Endothelial cell of umbilical vein (primary cell): ENCODE measurements around the gene SFMBT1. TPM values are rescaled to one million over a fixed set of nuclear protein-coding genes. Genes with fewer than 3 reads are reported as not detected.

ENCODE experiments used
- BruUV-seq: library from RNA; stranded (reverse); fragments of 400-500 nt; replicated peaks from 2 replicates; lab custom pipeline; 2021; lab: Mats Ljungman, UMichigan
- CTCF ChIA-PET: fragments of 300-600, 350-600 bp; sonication (Branson Sonifier 250); formaldehyde crosslinking; loops from one replicate; lab custom pipeline; 2021; ENCODE audit warnings: antibody characterized with exemption, inconsistent platforms; lab: Charles Lee
- POLR2A ChIA-PET: fragments of 300-600, 350-600 bp; sonication (Branson Sonifier 250); formaldehyde crosslinking; loops from one replicate; lab custom pipeline; 2021; ENCODE audit warnings: antibody characterized with exemption, inconsistent platforms; lab: Charles Lee
- DNase-seq: peaks from one replicate; pipeline ENCODE4 v3.0.0-alpha.2; 2011; ENCODE audit warnings: low read depth, low spot score
- FAIRE-seq: peaks from 2 replicates; lab custom pipeline; 2011; peaks lifted over from hg19 to GRCh38; lab: Jason Lieb, UNC
- H2AFZ ChIP-seq: 2 replicates; pipeline ENCODE4 v1.6.0; 2012; ENCODE audit warnings: low read depth, low read length, control low read depth, inconsistent platforms
- H3K27ac ChIP-seq: 2 replicates; pipeline ENCODE4 v1.5.1; 2011; ENCODE audit warnings: low read depth, mild to moderate bottlenecking, control low read depth, low read length, moderate library complexity; ENCODE audit not compliant: insufficient read depth
- H3K27me3 ChIP-seq, 2 experiments: 2 replicates each; pipeline versions ENCODE4 v1.6.0 to v1.6.1; 2011; ENCODE audit warnings: low read length in 2 of 2, mixed read lengths in 1 of 2; ENCODE audit not compliant: control insufficient read depth in 2 of 2, insufficient read depth in 2 of 2
- H3K36me3 ChIP-seq, 2 experiments: 2 replicates in 1 of 2; 3 replicates in 1 of 2; pipeline ENCODE4 v1.5.1; 2011; ENCODE audit warnings: low read length in 2 of 2, mild to moderate bottlenecking in 1 of 2, moderate library complexity in 1 of 2; ENCODE audit not compliant: control insufficient read depth in 2 of 2, insufficient read depth in 2 of 2; ENCODE audit errors: extremely low read depth in 1 of 2
- H3K4me1 ChIP-seq: 3 replicates; pipeline ENCODE4 v1.5.1; 2011; ENCODE audit warnings: mild to moderate bottlenecking, low read length; ENCODE audit not compliant: control insufficient read depth, insufficient read depth; ENCODE audit errors: extremely low read depth
- H3K4me2 ChIP-seq: 2 replicates; pipeline ENCODE4 v1.6.1; 2011; ENCODE audit warnings: low read length, control low read depth, mixed read lengths; ENCODE audit not compliant: insufficient read depth
- H3K4me3 ChIP-seq, 3 experiments: fragments of 200-600 bp in 1 of 3; sonication (generic), shearing (Covaris generic) in 1 of 3; replicated peaks in 1 of 3; 2 replicates each; pipeline ENCODE4 v1.5.1; 2011 to 2016; ENCODE audit warnings: control low read depth in 3 of 3, low read length in 3 of 3, mild to moderate bottlenecking in 2 of 3, inconsistent platforms in 1 of 3, low read depth in 1 of 3, moderate library complexity in 1 of 3; ENCODE audit not compliant: insufficient read depth in 1 of 3
- H3K79me2 ChIP-seq: 2 replicates; pipeline ENCODE4 v1.6.0; 2012; ENCODE audit warnings: low read length, inconsistent platforms; ENCODE audit not compliant: control insufficient read depth, insufficient read depth
- H3K9ac ChIP-seq: replicated peaks from 2 replicates; pipeline ENCODE3; 2011; ENCODE audit warnings: low read length, control low read depth; ENCODE audit not compliant: insufficient read depth; ENCODE audit errors: extremely low read depth
- H3K9me1 ChIP-seq: replicated peaks from 3 replicates; pipeline ENCODE4 v1.6.0; 2011; ENCODE audit warnings: mild to moderate bottlenecking, low read length; ENCODE audit not compliant: control insufficient read depth, insufficient read depth; ENCODE audit errors: extremely low read depth
- H3K9me3 ChIP-seq: replicated peaks from 2 replicates; pipeline ENCODE4 v1.5.1; 2012; ENCODE audit warnings: low read length, inconsistent platforms; ENCODE audit not compliant: control insufficient read depth, insufficient read depth
- H4K20me1 ChIP-seq: replicated peaks from 2 replicates; pipeline ENCODE3; 2011; ENCODE audit warnings: mild to moderate bottlenecking, low read length; ENCODE audit not compliant: control insufficient read depth, insufficient read depth; ENCODE audit errors: extremely low read depth
- CTCF ChIP-seq, 2 donors: IDR thresholded peaks; 1 replicate in 1 of 2; 2 replicates in 1 of 2; pipeline ENCODE4 v1.5.1; 2011; ENCODE audit warnings: low read length in 2 of 2, mild to moderate bottlenecking in 2 of 2, moderate library complexity in 2 of 2, control low read depth in 1 of 2, inconsistent platforms in 1 of 2, low read depth in 1 of 2; ENCODE audit not compliant: insufficient read depth in 1 of 2; ENCODE audit errors: extremely low read depth in 1 of 2
- EZH2 ChIP-seq: IDR thresholded peaks from 2 replicates; pipeline ENCODE4 v1.6.1; 2012; ENCODE audit warnings: borderline replicate concordance, low read depth, mild to moderate bottlenecking, moderate library complexity, low read length, inconsistent platforms; ENCODE audit not compliant: severe bottlenecking
- FOS ChIP-seq: IDR thresholded peaks from 2 replicates; pipeline ENCODE4 v1.6.1; 2011; ENCODE audit warnings: mild to moderate bottlenecking, low read length, moderate library complexity, borderline replicate concordance; ENCODE audit not compliant: insufficient read depth
- GATA2 ChIP-seq: IDR thresholded peaks from 2 replicates; pipeline ENCODE4 v1.7.0; 2011; ENCODE audit warnings: low read depth, mild to moderate bottlenecking, moderate library complexity, mixed read lengths, low read length; ENCODE audit not compliant: insufficient read length, insufficient read depth
- JUN ChIP-seq: IDR thresholded peaks from 2 replicates; pipeline ENCODE4 v1.6.1; 2011; ENCODE audit warnings: borderline replicate concordance, low read depth; ENCODE audit not compliant: insufficient read length, insufficient read depth
- POLR2AphosphoS5 ChIP-seq: IDR thresholded peaks from 2 replicates; pipeline ENCODE4 v1.6.1; 2012; ENCODE audit warnings: low read depth, mild to moderate bottlenecking, control low read depth, low read length, moderate library complexity; ENCODE audit not compliant: insufficient read depth
- dilution Hi-C: fragments of 300-500 bp; cut with MboI; formaldehyde crosslinking; loops from one replicate; pipeline ENCODE4 v1.15.0; 2019; ENCODE audit warnings: low sequenced_read_pairs; ENCODE audit not compliant: extremely low pct_ligation_motif_present
- intact Hi-C: fragments of 100-400 bp; cut with micrococcal nuclease; formaldehyde crosslinking; loops from one replicate; pipeline ENCODE4 v1.10.0; 2022
- polyA plus RNA-seq, 4 experiments: library from polyadenylated mRNA; depleted of rRNA in 3 of 4; stranded (reverse) in 3 of 4; unstranded in 1 of 4; fragments of >200 nt; gene quantifications; 2 replicates each; pipeline versions ENCODE4 v1.2.1 to v1.2.3, GENCODE V29; 2011 to 2012; ENCODE audit warnings: missing spikeins in 1 of 4
- total RNA-seq: library from RNA; stranded (reverse); gene quantifications from 2 replicates; pipeline ENCODE4 v1.2.3, GENCODE V29; 2021

SFMBT1 gene
- total and polyA plus RNA-seq, 2 donors (not counting 3 experiments of a cell fraction or from before 2014, with no cell fraction given): 1.8 to 6.0 TPM

- H3K9me1 ChIP-seq: no peaks in the 10 kb centered on the region
- H3K27ac ChIP-seq: no peak overlapping the region
- peaks cover 11% of the 10 kb centered on the region for H3K4me1 ChIP-seq
- no peak overlapping the region for H3K4me2 ChIP-seq
- H3K79me2 ChIP-seq: peaks cover 2% of the 10 kb centered on the region
- H2AFZ ChIP-seq: no peak overlapping the region
- no peaks in the 10 kb centered on the region for H3K9me3 ChIP-seq
- no peaks in the 10 kb centered on the region for H4K20me1 ChIP-seq
- dilution Hi-C loops (no loop called here), intact Hi-C loops (no loop called here)
- no peak overlapping the region for H3K4me3 ChIP-seq
- TF ChIP-seq POLR2AphosphoS5 (no peak), CTCF (IDR thresholded peaks at IDR 0.05; ENCODE audit: extremely low read depth in 1 of 2, insufficient read depth in 1 of 2, low read depth in 1 of 2, low read length in 2 of 2) (no peak), EZH2 (no peak), FOS (no peak), JUN (no peak), GATA2 (no peak)
- FAIRE-seq (no peak), DNase-seq (no peak)
- BruUV-seq: no TSS peak
- H3K36me3 ChIP-seq: no peaks in the 10 kb centered on the region
- POLR2A ChIA-PET: no interaction called here
- CTCF ChIA-PET: interaction anchor here (0.5 to 2.2 kb wide), 4 partner anchors 10 to 150 kb away, joined by 3 to 8 read pairs (median 4); no protein-coding TSS in a partner anchor
- H3K27me3 ChIP-seq: no peaks in the 10 kb centered on the region
- H3K9ac ChIP-seq: no peak overlapping the region
Observed at GRCh38 chr3:52893723-52894122, 152.2 kb downstream of the SFMBT1 start.
